Endothelial cell (in vitro differentiated cells): ENCODE measurements around the gene ACAP1. TPM values are rescaled to one million over a fixed set of nuclear protein-coding genes. Genes with fewer than 3 reads are reported as not detected.
"Not testable (repeated sequence)": the region's sequence is repeated elsewhere in the genome, so short reads cannot be mapped to it uniquely, and the experiment has no call there.

Experiments
- DNase-seq: peaks from one replicate; pipeline ENCODE4 v3.0.0; 2021; ENCODE audit warnings: low spot score
- H3K27ac Mint-ChIP-seq: one replicate; pipeline ENCODE4 v1.8.0; 2021; ENCODE audit warnings: mixed read lengths, inconsistent platforms; ENCODE audit not compliant: unreplicated experiment
- H3K27me3 Mint-ChIP-seq: one replicate; pipeline ENCODE4 v1.8.0; 2021; ENCODE audit warnings: mild to moderate bottlenecking, moderate library complexity, mixed read lengths, inconsistent platforms; ENCODE audit not compliant: unreplicated experiment
- H3K36me3 Mint-ChIP-seq: one replicate; pipeline ENCODE4 v1.8.0; 2021; ENCODE audit warnings: mild to moderate bottlenecking, low read depth, mixed read lengths, inconsistent platforms; ENCODE audit not compliant: unreplicated experiment
- H3K4me1 Mint-ChIP-seq: one replicate; pipeline ENCODE4 v1.8.0; 2021; ENCODE audit warnings: mild to moderate bottlenecking, mixed read lengths, inconsistent platforms; ENCODE audit not compliant: unreplicated experiment
- H3K4me3 Mint-ChIP-seq: one replicate; pipeline ENCODE4 v1.8.0; 2021; ENCODE audit warnings: mild to moderate bottlenecking, mixed read lengths, inconsistent platforms; ENCODE audit not compliant: unreplicated experiment
- H3K9me3 Mint-ChIP-seq: one replicate; pipeline ENCODE4 v1.8.0; 2021; ENCODE audit warnings: mixed read lengths, inconsistent platforms; ENCODE audit not compliant: unreplicated experiment
- total RNA-seq: library from RNA; stranded (reverse); fragmentation: NEBNext Ultra II Directional; extraction: Animal tissue kit (Norgen Biotek cat#: 25700); gene quantifications from one replicate; pipeline ENCODE4 v1.2.1, GENCODE V29; 2021; ENCODE audit not compliant: unreplicated experiment
- TF ChIP-seq, protein P1 (sequence below): fragments of 200-600 bp; sonication (generic); IDR thresholded peaks from one replicate; pipeline ENCODE4 v1.5.0; 2021; ENCODE audit warnings: antibody characterized with exemption; ENCODE audit not compliant: unreplicated experiment

Gene ACAP1
- total RNA-seq, 1 donor from 2014 or later = 5.5 TPM

DNA sequence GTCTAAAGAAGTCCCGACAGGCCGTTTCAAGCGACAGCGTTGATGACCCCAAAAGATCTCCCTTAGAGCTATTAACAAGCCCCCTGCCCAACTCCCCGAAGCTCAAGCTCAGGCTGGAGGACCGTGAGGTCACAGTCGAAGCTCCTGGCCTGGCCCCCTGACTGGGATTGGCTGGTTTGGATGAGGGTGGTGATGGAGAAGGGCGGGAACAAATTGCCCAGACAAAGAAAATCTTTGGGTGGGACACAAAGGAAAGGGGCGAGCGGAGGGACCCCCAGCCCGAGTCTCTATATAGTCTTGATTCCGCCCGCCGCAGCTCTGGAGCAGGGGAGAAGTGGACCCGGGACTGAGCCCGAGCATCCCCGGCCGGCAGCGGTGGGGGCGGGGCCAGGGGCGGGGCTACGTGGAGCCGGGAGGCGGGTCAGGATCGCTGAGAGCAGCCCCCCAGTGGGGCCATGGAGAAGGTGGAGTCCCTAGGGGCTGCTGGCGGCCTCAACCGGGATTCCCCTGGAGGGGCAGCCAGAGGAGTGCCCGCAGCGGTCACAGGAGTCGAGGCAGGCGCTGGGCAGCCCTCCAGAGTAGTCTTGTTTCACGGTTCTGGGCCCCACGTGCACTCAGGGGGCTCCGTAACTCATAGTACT is 6.2 kb upstream of the ACAP1 start:
- peak overlapping the region; percentile 95 for H3K27ac Mint-ChIP-seq
- H3K9me3 Mint-ChIP-seq = no peaks in the 10 kb centered on the region
- TF ChIP-seq, protein P1, sequence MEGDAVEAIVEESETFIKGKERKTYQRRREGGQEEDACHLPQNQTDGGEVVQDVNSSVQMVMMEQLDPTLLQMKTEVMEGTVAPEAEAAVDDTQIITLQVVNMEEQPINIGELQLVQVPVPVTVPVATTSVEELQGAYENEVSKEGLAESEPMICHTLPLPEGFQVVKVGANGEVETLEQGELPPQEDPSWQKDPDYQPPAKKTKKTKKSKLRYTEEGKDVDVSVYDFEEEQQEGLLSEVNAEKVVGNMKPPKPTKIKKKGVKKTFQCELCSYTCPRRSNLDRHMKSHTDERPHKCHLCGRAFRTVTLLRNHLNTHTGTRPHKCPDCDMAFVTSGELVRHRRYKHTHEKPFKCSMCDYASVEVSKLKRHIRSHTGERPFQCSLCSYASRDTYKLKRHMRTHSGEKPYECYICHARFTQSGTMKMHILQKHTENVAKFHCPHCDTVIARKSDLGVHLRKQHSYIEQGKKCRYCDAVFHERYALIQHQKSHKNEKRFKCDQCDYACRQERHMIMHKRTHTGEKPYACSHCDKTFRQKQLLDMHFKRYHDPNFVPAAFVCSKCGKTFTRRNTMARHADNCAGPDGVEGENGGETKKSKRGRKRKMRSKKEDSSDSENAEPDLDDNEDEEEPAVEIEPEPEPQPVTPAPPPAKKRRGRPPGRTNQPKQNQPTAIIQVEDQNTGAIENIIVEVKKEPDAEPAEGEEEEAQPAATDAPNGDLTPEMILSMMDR = no peak
- H3K4me1 Mint-ChIP-seq = peaks cover 17% of the 10 kb centered on the region
- peak; percentile 71 for DNase-seq
- peaks cover 9% of the 10 kb centered on the region for H3K27me3 Mint-ChIP-seq
- peak overlapping the region; percentile 97 for H3K4me3 Mint-ChIP-seq
- H3K36me3 Mint-ChIP-seq = peaks cover 13% of the 10 kb centered on the region

GRCh38 chr17:7330638-7331015 is 5.7 kb upstream of the ACAP1 start:
- no peaks in the 10 kb centered on the region for H3K9me3 Mint-ChIP-seq
- no peak overlapping the region for H3K27ac Mint-ChIP-seq
- peaks cover 13% of the 10 kb centered on the region for H3K36me3 Mint-ChIP-seq
- no peak overlapping the region for H3K4me3 Mint-ChIP-seq
- DNase-seq = no peak
- TF ChIP-seq, protein P1 = no peak
- peaks cover 9% of the 10 kb centered on the region for H3K27me3 Mint-ChIP-seq
- H3K4me1 Mint-ChIP-seq = peaks cover 20% of the 10 kb centered on the region

- Mint-ChIP-seq H3K4me3 (no peak overlapping the region), H3K27me3 (peaks cover 7% of the 10 kb centered on the region), H3K27ac (no peak overlapping the region), H3K4me1 (peaks cover 28% of the 10 kb centered on the region), H3K9me3 (no peaks in the 10 kb centered on the region), H3K36me3 (peaks cover 13% of the 10 kb centered on the region)
- no peak for DNase-seq
- TF ChIP-seq, protein P1 = no peak
Observed at GRCh38 chr17:7332111-7332510, 4.2 kb upstream of the ACAP1 start.

DNA sequence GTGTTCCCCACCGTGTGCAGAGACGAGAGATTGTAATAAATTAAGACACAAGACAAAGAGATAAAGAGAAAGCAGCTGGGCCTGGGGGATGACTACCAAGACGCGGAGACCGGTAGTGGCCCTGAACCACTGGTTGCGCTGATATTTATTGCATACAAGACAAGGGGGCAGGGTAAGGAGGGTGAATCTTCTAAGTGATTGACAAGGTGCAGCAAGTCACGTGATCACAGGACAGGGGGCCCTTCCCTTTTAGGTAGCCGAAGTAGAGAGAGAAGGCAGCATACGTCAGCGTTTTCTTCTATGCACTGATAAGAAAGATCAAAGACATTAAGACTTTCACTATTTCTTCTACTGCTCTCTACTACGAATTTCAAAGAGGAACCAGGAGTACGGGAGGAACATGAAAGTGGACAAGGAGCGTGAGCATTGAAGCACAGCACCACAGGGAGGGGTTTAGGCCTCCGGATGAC is 3.7 kb upstream of the ACAP1 start:
- H3K4me3 Mint-ChIP-seq, H3K27me3 Mint-ChIP-seq, DNase-seq, H3K9me3 Mint-ChIP-seq, H3K27ac Mint-ChIP-seq: not testable (repeated sequence)
- Mint-ChIP-seq H3K36me3 (peaks cover 13% of the 10 kb centered on the region), H3K4me1 (peaks cover 32% of the 10 kb centered on the region)

DNA sequence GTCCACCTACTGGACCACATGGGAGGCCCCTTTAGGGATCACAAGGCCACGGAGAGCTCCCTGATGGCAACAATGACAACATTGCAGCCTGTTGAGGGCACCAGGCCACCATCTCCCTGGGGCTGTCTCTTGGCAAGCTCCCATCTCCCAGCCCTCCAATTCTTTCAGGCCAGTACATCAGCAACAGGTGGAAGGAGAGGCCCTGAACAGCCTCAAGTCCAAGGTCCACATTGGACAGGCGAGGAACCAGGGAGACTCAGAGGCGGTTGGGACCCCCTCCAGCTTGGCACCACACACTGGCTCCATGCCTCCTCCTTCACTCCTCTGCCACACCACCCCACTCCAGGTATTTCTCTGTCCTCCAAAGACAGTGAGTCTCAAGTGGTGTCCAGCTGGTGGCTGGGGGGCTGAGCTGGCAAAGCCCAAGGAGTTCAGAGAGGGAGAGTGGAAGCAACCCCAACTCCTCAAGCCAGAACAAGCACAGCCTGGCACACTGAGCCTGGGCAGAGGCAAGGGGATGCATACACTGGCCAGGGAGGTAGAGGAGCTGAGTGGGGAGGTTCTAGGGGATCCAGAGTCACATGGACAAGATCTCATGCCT is 1.3 kb upstream of the ACAP1 start:
- Mint-ChIP-seq H3K9me3 (no peaks in the 10 kb centered on the region), H3K4me3 (no peak overlapping the region), H3K27ac (peak overlapping the region; percentile 57), H3K36me3 (no peaks in the 10 kb centered on the region), H3K4me1 (peaks cover 16% of the 10 kb centered on the region), H3K27me3 (peaks cover 3% of the 10 kb centered on the region)
- TF ChIP-seq, protein P1 = no peak
- no peak for DNase-seq

GRCh38 chr17:7335765-7336164 is 564 bp upstream of the ACAP1 start:
- H3K9me3 Mint-ChIP-seq, H3K4me3 Mint-ChIP-seq, H3K36me3 Mint-ChIP-seq, DNase-seq, H3K27me3 Mint-ChIP-seq: not testable (repeated sequence)
- peak overlapping the region; percentile 57 for H3K27ac Mint-ChIP-seq
- H3K4me1 Mint-ChIP-seq = peaks cover 15% of the 10 kb centered on the region

- not testable (repeated sequence) for H3K4me3 Mint-ChIP-seq, DNase-seq, H3K27me3 Mint-ChIP-seq, H3K9me3 Mint-ChIP-seq, H3K36me3 Mint-ChIP-seq
- H3K4me1 Mint-ChIP-seq = peaks cover 15% of the 10 kb centered on the region
- H3K27ac Mint-ChIP-seq = peak overlapping the region; percentile 15
Observed at GRCh38 chr17:7337600-7337999, 1.3 kb downstream of the ACAP1 start.
